ENCODE data around the gene PRKG1. TPM values are rescaled to one million over a fixed set of nuclear protein-coding genes. Genes with fewer than 3 reads are reported as not detected.

Gene PRKG1
- polyA plus RNA-seq, 1 donor (not counting 4 experiments of a cell fraction or from before 2014, with no cell fraction given), result 0.24 TPM

- TF ChIP-seq CTCF (optimal IDR thresholded peaks at IDR 0.05 in 1 of 3, IDR thresholded peaks at IDR 0.05 in 1 of 3, conservative IDR thresholded peaks at IDR 0.05 in 1 of 3; ENCODE audit: extremely low read depth in 1 of 3, insufficient read depth in 2 of 3, low read length in 3 of 3), result no peak
- no peak for TF ChIP-seq EZH2 (IDR thresholded peaks at IDR 0.05; ENCODE audit: low read length)
- no peak overlapping the region for H2AFZ ChIP-seq (ENCODE audit: control insufficient read depth, low read length)
- dilution Hi-C loops (cut with MboI; ENCODE audit: extremely low pct_ligation_motif_present, low sequenced_read_pairs), result no loop called here
- H3K27ac ChIP-seq (ENCODE audit: control insufficient read depth, insufficient read depth, low read length), result no peak overlapping the region
- no peak for FAIRE-seq
- H3K9me3 ChIP-seq (ENCODE audit: control insufficient read depth, low read depth, low read length), result no peaks in the 10 kb centered on the region
- no peaks in the 10 kb centered on the region for H3K9me1 ChIP-seq (ENCODE audit: control insufficient read depth, extremely low read depth, insufficient read depth, low read length)
- DNase-seq (ENCODE audit: low read depth, low spot score), result no peak
- H3K9ac ChIP-seq (ENCODE audit: control insufficient read depth, extremely low read depth, insufficient read depth, low read length), result no peak overlapping the region
- H3K79me2 ChIP-seq (ENCODE audit: control insufficient read depth, insufficient read depth, low read length), result no peaks in the 10 kb centered on the region
- H3K36me3 ChIP-seq (ENCODE audit: control insufficient read depth in 2 of 2, extremely low read depth in 1 of 2, insufficient read depth in 2 of 2, low read length in 2 of 2), result no peaks in the 10 kb centered on the region
- no peaks in the 10 kb centered on the region for H4K20me1 ChIP-seq (ENCODE audit: control insufficient read depth, extremely low read depth, insufficient read depth, low read length)
- no peaks in the 10 kb centered on the region for H3K4me1 ChIP-seq (ENCODE audit: control insufficient read depth, extremely low read depth, insufficient read depth, low read length)
- no peak overlapping the region for H3K4me3 ChIP-seq (ENCODE audit: control insufficient read depth in 2 of 3, extremely low read depth in 1 of 3, insufficient read depth in 2 of 3, low read depth in 1 of 3, low read length in 3 of 3)
- no peak overlapping the region for H3K4me2 ChIP-seq (ENCODE audit: control insufficient read depth, extremely low read depth, insufficient read depth, low read depth, low read length)
- no peaks in the 10 kb centered on the region for H3K27me3 ChIP-seq (ENCODE audit: control insufficient read depth, extremely low read depth, insufficient read depth, low read length)
Observed at GRCh38 chr10:51312817-51313216, 238.5 kb downstream of the PRKG1 start.

GRCh38 chr10:51313251-51313650 lies 239.0 kb downstream of the PRKG1 start:
- DNase-seq (ENCODE audit: low read depth, low spot score), result no peak
- dilution Hi-C loops (cut with MboI; ENCODE audit: extremely low pct_ligation_motif_present, low sequenced_read_pairs), result no loop called here

More at GRCh38 chr10:51313251-51313650, 239.0 kb downstream of the PRKG1 start:
- TF ChIP-seq CTCF (optimal IDR thresholded peaks at IDR 0.05 in 1 of 3, IDR thresholded peaks at IDR 0.05 in 1 of 3, conservative IDR thresholded peaks at IDR 0.05 in 1 of 3; ENCODE audit: extremely low read depth in 1 of 3, insufficient read depth in 2 of 3, low read length in 3 of 3), result no peak
- TF ChIP-seq EZH2 (IDR thresholded peaks at IDR 0.05; ENCODE audit: low read length), result no peak
- H3K27me3 ChIP-seq (ENCODE audit: control insufficient read depth, extremely low read depth, insufficient read depth, low read length), result no peaks in the 10 kb centered on the region
- no peaks in the 10 kb centered on the region for H4K20me1 ChIP-seq (ENCODE audit: control insufficient read depth, extremely low read depth, insufficient read depth, low read length)
- H3K9me1 ChIP-seq (ENCODE audit: control insufficient read depth, extremely low read depth, insufficient read depth, low read length), result no peaks in the 10 kb centered on the region
- H3K4me2 ChIP-seq (ENCODE audit: control insufficient read depth, extremely low read depth, insufficient read depth, low read depth, low read length), result no peak overlapping the region
- H3K4me1 ChIP-seq (ENCODE audit: control insufficient read depth, extremely low read depth, insufficient read depth, low read length), result no peaks in the 10 kb centered on the region
- no peak overlapping the region for H2AFZ ChIP-seq (ENCODE audit: control insufficient read depth, low read length)
- H3K36me3 ChIP-seq (ENCODE audit: control insufficient read depth in 2 of 2, extremely low read depth in 1 of 2, insufficient read depth in 2 of 2, low read length in 2 of 2), result no peaks in the 10 kb centered on the region
- no peaks in the 10 kb centered on the region for H3K79me2 ChIP-seq (ENCODE audit: control insufficient read depth, insufficient read depth, low read length)
- no peak overlapping the region for H3K27ac ChIP-seq (ENCODE audit: control insufficient read depth, insufficient read depth, low read length)
- no peaks in the 10 kb centered on the region for H3K9me3 ChIP-seq (ENCODE audit: control insufficient read depth, low read depth, low read length)
- H3K4me3 ChIP-seq (ENCODE audit: control insufficient read depth in 2 of 3, extremely low read depth in 1 of 3, insufficient read depth in 2 of 3, low read depth in 1 of 3, low read length in 3 of 3), result no peak overlapping the region
- no peak overlapping the region for H3K9ac ChIP-seq (ENCODE audit: control insufficient read depth, extremely low read depth, insufficient read depth, low read length)
- FAIRE-seq, result no peak

Data from keratinocyte (primary cell).